SK-N-SH (cell line): ENCODE data around the gene KLHDC8A. TPM values are rescaled to one million over a fixed set of nuclear protein-coding genes. Genes with fewer than 3 reads are reported as not detected.

Experiments used
- CTCF ChIA-PET: fragments of 300-600, 350-600 bp; formaldehyde crosslinking; extraction: SDS; loops from one replicate; lab custom pipeline; 2021; lab: Yijun Ruan, JAX
- POLR2A ChIA-PET: fragments of 350-600 bp; sonication (Branson Sonifier 250); formaldehyde crosslinking; extraction: SDS; loops from one replicate; lab custom pipeline; 2020; ENCODE audit warnings: antibody characterized with exemption, inconsistent platforms; lab: Yijun Ruan, JAX
- DNase-seq: peaks from one replicate; pipeline ENCODE4 v3.0.0; 2012
- H2AFZ ChIP-seq: fragments of 200-600 bp; sonication (generic); 2 replicates; pipeline ENCODE4 v1.8.1; 2016; ENCODE audit warnings: antibody characterized with exemption, mild to moderate bottlenecking, low read depth
- H3F3A ChIP-seq: fragments of 200-600 bp; sonication (generic); replicated peaks from 2 replicates; pipeline ENCODE3; 2016; ENCODE audit warnings: antibody characterized with exemption, mild to moderate bottlenecking; ENCODE audit not compliant: insufficient read depth
- H3K27ac ChIP-seq, 2 experiments: fragments of 200-500 bp in 1 of 2; fragments of 200-600 bp in 1 of 2; sonication (Bioruptor generic) in 1 of 2; sonication (generic), shearing (Covaris generic) in 1 of 2; 2 replicates each; pipeline versions ENCODE4 v1.5.1 to v1.6.1; 2014 to 2016; ENCODE audit warnings: low read depth in 2 of 2, inconsistent platforms in 1 of 2, low read length in 1 of 2, mild to moderate bottlenecking in 1 of 2, mixed read lengths in 1 of 2
- H3K27me3 ChIP-seq: fragments of 200-600 bp; sonication (generic), shearing (Covaris generic); 2 replicates; pipeline ENCODE4 v1.6.1; 2016; ENCODE audit warnings: mixed run types; ENCODE audit not compliant: insufficient read depth
- H3K36me3 ChIP-seq, 2 experiments: fragments of 200-500 bp in 1 of 2; fragments of 200-600 bp in 1 of 2; sonication (Bioruptor generic) in 1 of 2; sonication (generic) in 1 of 2; replicated peaks in 1 of 2; 2 replicates each; pipeline versions ENCODE3 to v1.5.1; 2014 to 2016; ENCODE audit warnings: low read length in 1 of 2, mild to moderate bottlenecking in 1 of 2; ENCODE audit not compliant: insufficient read depth in 2 of 2, control insufficient read depth in 1 of 2
- H3K4me1 ChIP-seq, 2 experiments: fragments of 200-500 bp in 1 of 2; fragments of 200-600 bp in 1 of 2; sonication (Bioruptor generic) in 1 of 2; sonication (generic), shearing (Covaris generic) in 1 of 2; 2 replicates each; pipeline versions ENCODE4 v1.5.1 to v1.6.1; 2014 to 2016; ENCODE audit warnings: low read depth in 1 of 2, low read length in 1 of 2, mixed run types in 1 of 2; ENCODE audit not compliant: insufficient read depth in 2 of 2, control insufficient read depth in 1 of 2
- H3K4me2 ChIP-seq: fragments of 200-600 bp; sonication (generic), shearing (Covaris generic); 2 replicates; pipeline ENCODE4 v1.6.1; 2017; ENCODE audit warnings: mixed run types
- H3K4me3 ChIP-seq, 2 experiments: fragments of 200-500 bp in 1 of 2; fragments of 200-600 bp in 1 of 2; sonication (Bioruptor generic) in 1 of 2; sonication (generic), shearing (Covaris generic) in 1 of 2; 2 replicates each; pipeline versions ENCODE4 v1.5.1 to v1.8.1; 2014 to 2016; ENCODE audit warnings: low read depth in 2 of 2, inconsistent platforms in 1 of 2, low read length in 1 of 2, mild to moderate bottlenecking in 1 of 2, mixed read lengths in 1 of 2, moderate library complexity in 1 of 2
- H3K79me2 ChIP-seq: fragments of 200-600 bp; sonication (generic); 2 replicates; pipeline ENCODE4 v1.8.1; 2017; ENCODE audit warnings: mild to moderate bottlenecking; ENCODE audit not compliant: insufficient read depth
- H3K9ac ChIP-seq: fragments of 200-600 bp; sonication (generic); 2 replicates; pipeline ENCODE4 v1.6.1; 2017; ENCODE audit warnings: mixed run types
- H3K9me2 ChIP-seq: fragments of 200-600 bp; sonication (generic); 2 replicates; pipeline ENCODE4 v1.6.1; 2017; ENCODE audit warnings: mixed run types
- H3K9me3 ChIP-seq: fragments of 200-600 bp; sonication (generic); 2 replicates; pipeline ENCODE4 v1.6.1; 2017; ENCODE audit warnings: mixed run types, mild to moderate bottlenecking, moderate library complexity
- H4K20me1 ChIP-seq: fragments of 200-600 bp; sonication (generic); 2 replicates; pipeline ENCODE4 v1.6.1; 2017; ENCODE audit warnings: mild to moderate bottlenecking, mixed run types; ENCODE audit not compliant: insufficient read depth
- ELF1 ChIP-seq: IDR thresholded peaks from 2 replicates; pipeline ENCODE4 v1.4.0; 2012
- FOSL2 ChIP-seq: IDR thresholded peaks from 2 replicates; pipeline ENCODE4 v1.4.0; 2012; ENCODE audit warnings: low read depth, mild to moderate bottlenecking, moderate library complexity, borderline replicate concordance
- FOXJ3 ChIP-seq: sonication (generic); formaldehyde crosslinking; IDR thresholded peaks from 2 replicates; pipeline ENCODE4 v1.5.1; 2020; ENCODE audit warnings: mild to moderate bottlenecking, missing genetic modification reagents
- GABPA ChIP-seq: IDR thresholded peaks from 2 replicates; pipeline ENCODE4 v1.4.0; 2012; ENCODE audit warnings: low read depth, mild to moderate bottlenecking
- IRF3 ChIP-seq: fragments of 150-350 bp; IDR thresholded peaks from 2 replicates; pipeline ENCODE4 v1.6.1; 2016; ENCODE audit warnings: mild to moderate bottlenecking, low read depth, low read length
- JUND ChIP-seq: IDR thresholded peaks from 2 replicates; pipeline ENCODE4 v1.4.0; 2012
- MXI1 ChIP-seq: IDR thresholded peaks from 2 replicates; pipeline ENCODE4 v1.6.1; 2012; ENCODE audit warnings: mild to moderate bottlenecking, low read depth, low read length, improper control_type of control experiment
- NFIC ChIP-seq: IDR thresholded peaks from 2 replicates; pipeline ENCODE4 v1.4.0; 2012; ENCODE audit warnings: borderline replicate concordance
- NRF1 ChIP-seq: IDR thresholded peaks from 2 replicates; pipeline ENCODE4 v1.6.1; 2012; ENCODE audit warnings: low read depth, mild to moderate bottlenecking, low read length
- POLR2AphosphoS5 ChIP-seq: IDR thresholded peaks from 2 replicates; pipeline ENCODE4 v1.6.1; 2012; ENCODE audit warnings: low read depth, low read length
- RCOR1 ChIP-seq: fragments of 150-350 bp; IDR thresholded peaks from 2 replicates; pipeline ENCODE4 v1.6.1; 2017; ENCODE audit warnings: antibody characterized with exemption, low read length
- SIN3A ChIP-seq: IDR thresholded peaks from 2 replicates; pipeline ENCODE4 v1.6.1; 2012; ENCODE audit warnings: low read depth, mild to moderate bottlenecking, low read length, moderate library complexity, borderline replicate concordance
- SMC3 ChIP-seq: IDR thresholded peaks from 2 replicates; pipeline ENCODE4 v1.6.1; 2012; ENCODE audit warnings: low read depth, low read length, improper control_type of control experiment
- TCF12 ChIP-seq: IDR thresholded peaks from 2 replicates; pipeline ENCODE4 v1.4.0; 2012
- TEAD4 ChIP-seq: IDR thresholded peaks from 2 replicates; pipeline ENCODE4 v1.4.0; 2012; ENCODE audit warnings: mild to moderate bottlenecking, borderline replicate concordance; ENCODE audit not compliant: insufficient read depth
- WGBS: methylation state at CpG from one replicate; pipeline ENCODE4 v1.1.6; 2017; ENCODE audit warnings: low lambda C conversion rate; 5-methylcytosine and 5-hydroxymethylcytosine counted together
- polyA plus RNA-seq, 3 experiments: library from polyadenylated mRNA; depleted of rRNA; stranded (reverse); fragments of >200 nt; gene quantifications; 2 replicates each; pipeline ENCODE4 v1.2.3, GENCODE V29; 2012

KLHDC8A gene
- polyA plus RNA-seq, 1 of the 3 experiments (the other 2 are of a cell fraction): 0.02 TPM

GRCh38 chr1:205373022-205373797 lies 16.5 kb upstream of the KLHDC8A start:
- no peak for DNase-seq
- Histone ChIP-seq H4K20me1 (no peaks in the 10 kb centered on the region), H3K9me3 (no peaks in the 10 kb centered on the region), H3F3A (peaks cover 36% of the 10 kb centered on the region), H3K4me1 (peaks cover 4 to 34% of the 10 kb centered on the region in 2 experiments), H3K9me2 (no peaks in the 10 kb centered on the region), H3K27me3 (no peaks in the 10 kb centered on the region), H3K79me2 (no peaks in the 10 kb centered on the region), H3K4me3 (no peak overlapping the region), H3K4me2 (no peak overlapping the region; the same call in 1 of the 2 replicates), H3K36me3 (no peaks in the 10 kb centered on the region), H3K27ac (peak overlapping the region in 1 of 2 experiments; percentile 90; a peak in 2 of 4 replicates), H2AFZ (no peak overlapping the region), H3K9ac (no peak overlapping the region)
- 89% methylated on average over 9 of the region's 9 CpGs for WGBS
- TF ChIP-seq SMC3 (no peak), RCOR1 (no peak), MXI1 (no peak), IRF3 (no peak), TEAD4 (no peak), TCF12 (no peak), GABPA (no peak), SIN3A (no peak), NRF1 (no peak), NFIC (no peak), FOXJ3 (CRISPR knock-in tag) (no peak), FOSL2 (no peak)
- ChIA-PET POLR2A (no interaction called here), CTCF (interaction anchor here (0.9 to 1.9 kb wide), 4 partner anchors 19 to 114 kb away, joined by 3 to 7 read pairs (median 4); no protein-coding TSS in a partner anchor)

GRCh38 chr1:205371871-205372660 lies 15.3 kb upstream of the KLHDC8A start:
- H3K4me3 ChIP-seq: no peak overlapping the region
- no peak overlapping the region for H2AFZ ChIP-seq
- TF ChIP-seq JUND: 0 out of 2 replicates have a peak, but pooled peaks have one; percentile 16
- no peak for TF ChIP-seq ELF1
- TF ChIP-seq POLR2AphosphoS5: no peak
- TF ChIP-seq NFIC: 0 out of 2 replicates have a peak, but pooled peaks have one; percentile 17
- H3K9ac ChIP-seq: no peak overlapping the region
- no peaks in the 10 kb centered on the region for H3K27me3 ChIP-seq
- no peaks in the 10 kb centered on the region for H4K20me1 ChIP-seq
- DNase-seq: no peak
- no peaks in the 10 kb centered on the region for H3K9me3 ChIP-seq
- peak overlapping the region; percentile 50 for H3K4me2 ChIP-seq
- ChIA-PET POLR2A (no interaction called here), CTCF (interaction anchor here (1.0 to 1.9 kb wide), 6 partner anchors 36 to 152 kb away, joined by 3 to 7 read pairs (median 4); no protein-coding TSS in a partner anchor)
- peak overlapping the region in 1 of 2 experiments; percentile 55; a peak in 2 of 4 replicates for H3K27ac ChIP-seq
- peaks cover 4 to 34% of the 10 kb centered on the region in 2 experiments for H3K4me1 ChIP-seq
- H3F3A ChIP-seq: peaks cover 36% of the 10 kb centered on the region
- H3K79me2 ChIP-seq: no peaks in the 10 kb centered on the region
- no peaks in the 10 kb centered on the region for H3K36me3 ChIP-seq
- H3K9me2 ChIP-seq: no peaks in the 10 kb centered on the region
- WGBS: 83% methylated on average over 11 of the region's 11 CpGs
